Head of caudate nucleus (tissue), 42 donors: ENCODE results near the gene E4F1.
A peak's percentile ranks its signal among the peaks of the same experiment; 100 is the strongest.

Experiments used
- DNase-seq, 42 donors: peaks; one replicate each; pipeline versions ENCODE4 v3.0.0 to v3.0.0-alpha.2; 2020 to 2021; ENCODE audit warnings: mixed read lengths in 7 of 42
- intact Hi-C: fragments of 100-400 bp; cut with DNase I; formaldehyde crosslinking; loops from one replicate; pipeline ENCODE4 v1.15.0; 2022

The E4F1 gene

GRCh38 chr16:2216330-2216729, 7.1 kb upstream of the E4F1 start:
- DNase-seq = no peak
- intact Hi-C loops = no loop called here

- intact Hi-C loops = no loop called here
Measured at GRCh38 chr16:2223942-2224486, 623 bp downstream of the E4F1 start.

GRCh38 chr16:2226245-2226793, 2.9 kb downstream of the E4F1 start:
- no peak for DNase-seq
- intact Hi-C loops = no loop called here

More at GRCh38 chr16:2223942-2224486, 623 bp downstream of the E4F1 start:
- peak in 11 of 42 donors; percentile 20 to 53 (median 41) for DNase-seq

GRCh38 chr16:2226918-2227317, 3.5 kb downstream of the E4F1 start:
- intact Hi-C loops = no loop called here
- no peak for DNase-seq

GRCh38 chr16:2228161-2228824, 4.9 kb downstream of the E4F1 start:
- DNase-seq = no peak
- intact Hi-C loops = no loop called here

- intact Hi-C loops = no loop called here
- no peak for DNase-seq
Measured at GRCh38 chr16:2229091-2229490, 5.7 kb downstream of the E4F1 start.

- DNase-seq = no peak
- intact Hi-C loops = no loop called here
Measured at GRCh38 chr16:2229632-2230250, 6.3 kb downstream of the E4F1 start.

GRCh38 chr16:2230376-2230775, 7.0 kb downstream of the E4F1 start:
- intact Hi-C loops = no loop called here
- DNase-seq = no peak

- DNase-seq = no peak
- intact Hi-C loops = no loop called here
Measured at GRCh38 chr16:2231016-2231931, 7.9 kb downstream of the E4F1 start.

GRCh38 chr16:2232094-2232990, 9.0 kb downstream of the E4F1 start:
- no peak for DNase-seq
- intact Hi-C loops = no loop called here

- intact Hi-C loops = no loop called here
- DNase-seq = no peak
Measured at GRCh38 chr16:2233046-2233775, 9.8 kb downstream of the E4F1 start.

- intact Hi-C loops = no loop called here
- DNase-seq = no peak
Measured at GRCh38 chr16:2233872-2234812, 10.8 kb downstream of the E4F1 start.

GRCh38 chr16:2234813-2235170, 11.4 kb downstream of the E4F1 start:
- intact Hi-C loops = no loop called here
- no peak for DNase-seq

GRCh38 chr16:2235234-2235651, 11.9 kb downstream of the E4F1 start:
- no peak for DNase-seq
- intact Hi-C loops = no loop called here

- DNase-seq = no peak
- intact Hi-C loops = no loop called here
Measured at GRCh38 chr16:2235695-2236336, 12.4 kb downstream of the E4F1 start.

- intact Hi-C loops = no loop called here
Measured at GRCh38 chr16:2236337-2237101, 13.1 kb downstream of the E4F1 start, which contains the start of gene DNASE1L2. TSS of gene DNASE1L2 (plus strand) at chr16:2236444. CDS start at chr16:2236817, 373 bp downstream.

More at GRCh38 chr16:2236337-2237101, 13.1 kb downstream of the E4F1 start, which contains the start of gene DNASE1L2:
- no peak for DNase-seq
